ENCODE results near the gene CDC37L1. TPM values are rescaled to one million over a fixed set of nuclear protein-coding genes. Genes with fewer than 3 reads are reported as not detected.
A peak's percentile ranks its signal among the peaks of the same experiment; 100 is the strongest.

CDC37L1 gene
- total and polyA plus RNA-seq, 9 donors = 14.6 to 24.2 (median 20.7) TPM

DNA sequence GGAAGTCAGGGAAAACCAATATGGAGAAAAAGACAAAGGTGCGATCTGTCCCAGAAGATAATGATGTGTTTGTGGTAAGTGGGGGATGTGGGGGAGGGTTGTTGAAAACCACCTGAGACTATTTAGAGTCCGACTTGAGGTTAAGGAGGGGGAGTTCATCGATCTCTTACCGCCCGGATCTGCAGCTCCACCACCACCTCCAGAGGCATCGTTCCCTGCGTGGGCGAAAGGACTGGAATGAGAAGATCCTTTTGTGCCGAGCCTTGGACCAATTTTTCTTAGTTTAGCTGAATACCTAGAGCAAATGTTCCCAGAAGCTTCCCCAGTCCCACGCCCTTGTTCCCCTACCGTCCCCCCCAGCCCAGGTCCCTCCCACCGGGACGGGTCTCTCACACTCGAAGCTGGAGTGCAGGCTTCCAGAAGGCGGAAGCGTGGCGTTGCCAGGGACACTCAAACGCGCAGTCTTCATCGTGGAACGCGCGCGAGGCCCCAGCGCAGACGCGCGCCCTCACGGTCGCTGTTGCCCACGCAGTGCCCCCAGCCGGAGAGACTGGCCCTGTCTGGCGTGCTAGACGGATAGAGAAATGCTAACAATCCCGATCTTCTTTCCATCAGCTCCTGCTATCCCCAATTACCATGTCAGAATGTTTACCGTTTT, 13.2 kb upstream of the CDC37L1 start, which contains the start of gene SPATA6L:
TSS of gene SPATA6L (minus strand) at position 439 of the 658 bp plus-strand sequence. CDS start at position 209, 230 bp downstream.
- no peaks in the 10 kb centered on the region for H3K27me3 ChIP-seq
- intact Hi-C loops (cut with DNase I) = loop anchor here (10.0 kb wide), 3 partner anchors 79 to 959 kb away; partner anchors contain the start of genes AK3 (in 2 of the 4) and RIC1 (in 1 of the 4)

GRCh38 chr9:4667681-4668080, 11.7 kb upstream of the CDC37L1 start:
- no peaks in the 10 kb centered on the region for H3K27me3 ChIP-seq
- intact Hi-C loops (cut with DNase I) = loop anchor here (10.0 kb wide), 3 partner anchors 77 to 957 kb away; partner anchors contain the start of genes AK3 (in 2 of the 4) and RIC1 (in 1 of the 4)
- DNase-seq = no peak
- peaks cover 6% of the 10 kb centered on the region for H3K4me1 ChIP-seq (ENCODE audit: insufficient read depth)
- no peaks in the 10 kb centered on the region for H3K36me3 ChIP-seq
- no peak overlapping the region for H3K27ac ChIP-seq
- TF ChIP-seq POLR2A (IDR thresholded peaks at IDR 0.05) = no peak
- TF ChIP-seq EP300 (IDR thresholded peaks at IDR 0.05) = no peak
- H3K9me3 ChIP-seq = no peaks in the 10 kb centered on the region
- 96 to 100% (median 98%) methylated on average over 1 of the region's 1 CpG for WGBS, 3 donors
- no peak overlapping the region for H3K4me3 ChIP-seq

More for the DNA sequence above, 13.2 kb upstream of the CDC37L1 start, which contains the start of gene SPATA6L:
- Histone ChIP-seq H3K4me3 (peak within 1 kb of the TSS; percentile 45), H3K4me1 (ENCODE audit: insufficient read depth) (peaks cover 6% of the 10 kb centered on the region), H3K27ac (peak within 1 kb of the TSS in 1 of 2 donors; percentile 30), H3K9me3 (no peaks in the 10 kb centered on the region), H3K36me3 (no peaks in the 10 kb centered on the region)
- 1% methylated on average over 36 of the region's 36 CpGs for WGBS, 3 donors
- peak; percentile 65 to 81 (median 70) for DNase-seq
- TF ChIP-seq EP300 (IDR thresholded peaks at IDR 0.05) (no peak), CTCF (IDR thresholded peaks at IDR 0.05) (no peak), POLR2A (IDR thresholded peaks at IDR 0.05) (no peak)

DNA sequence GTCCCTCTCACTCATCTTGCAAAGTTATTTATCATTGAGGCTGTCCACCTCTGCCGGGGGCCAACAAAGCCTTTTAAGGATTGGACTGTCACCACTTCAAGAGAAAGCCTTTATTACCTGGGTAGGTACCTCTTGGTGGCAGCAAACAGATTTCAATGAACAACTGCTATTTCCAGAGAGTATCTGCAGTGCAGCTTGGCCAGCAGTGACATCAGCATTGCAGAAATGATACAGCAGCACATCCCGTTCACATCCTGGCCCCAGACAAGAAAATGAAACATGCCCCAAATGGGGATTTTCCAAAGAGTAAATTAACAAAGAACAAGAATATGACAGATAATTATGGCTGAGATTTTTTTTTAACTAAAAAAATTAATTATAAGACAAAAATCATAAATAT, 10.8 kb upstream of the CDC37L1 start:
- H3K4me1 ChIP-seq (ENCODE audit: insufficient read depth) = no peaks in the 10 kb centered on the region
- H3K36me3 ChIP-seq = no peaks in the 10 kb centered on the region
- intact Hi-C loops (cut with DNase I) = loop anchor here (10.0 kb wide), 3 partner anchors 76 to 956 kb away; partner anchors contain the start of genes AK3 (in 2 of the 4) and RIC1 (in 1 of the 4)
- no peak overlapping the region for H3K4me3 ChIP-seq
- TF ChIP-seq POLR2A (IDR thresholded peaks at IDR 0.05) = no peak
- TF ChIP-seq CTCF (IDR thresholded peaks at IDR 0.05) = no peak
- TF ChIP-seq EP300 (IDR thresholded peaks at IDR 0.05) = no peak
- no peaks in the 10 kb centered on the region for H3K27me3 ChIP-seq
- WGBS, 3 donors = 76 to 82% (median 77%) methylated on average over 2 of the region's 2 CpGs
- no peak overlapping the region for H3K27ac ChIP-seq
- no peak for DNase-seq
- H3K9me3 ChIP-seq = no peaks in the 10 kb centered on the region

DNA sequence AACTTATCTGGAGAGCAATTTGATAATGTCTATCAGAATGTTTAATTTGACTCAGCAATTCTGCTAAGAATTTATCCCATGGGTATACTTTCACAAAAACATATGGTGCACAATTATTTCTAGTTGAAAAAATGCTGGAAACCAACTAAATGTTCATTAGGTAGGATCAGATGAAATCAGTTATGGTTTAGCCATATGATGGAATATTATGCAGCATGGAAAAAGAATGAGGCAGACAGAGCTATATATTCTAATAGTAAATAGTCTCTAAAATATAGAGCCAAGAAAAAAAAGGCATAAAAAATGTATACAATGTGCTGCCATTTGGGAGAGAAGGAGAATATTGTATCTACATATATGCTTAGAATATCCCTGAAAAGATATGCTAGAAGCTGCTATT, 9.5 kb upstream of the CDC37L1 start:
- no peak for TF ChIP-seq EP300 (IDR thresholded peaks at IDR 0.05)
- no peak for TF ChIP-seq POLR2A (IDR thresholded peaks at IDR 0.05)
- H3K27ac ChIP-seq = no peak overlapping the region
- DNase-seq = no peak
- no peaks in the 10 kb centered on the region for H3K27me3 ChIP-seq
- no peaks in the 10 kb centered on the region for H3K4me1 ChIP-seq (ENCODE audit: insufficient read depth)
- H3K9me3 ChIP-seq = no peaks in the 10 kb centered on the region
- no peaks in the 10 kb centered on the region for H3K36me3 ChIP-seq
- intact Hi-C loops (cut with DNase I) = loop anchor here (10.0 kb wide), 4 partner anchors 75 to 955 kb away; partner anchors contain the start of genes AK3 (in 2 of the 4), JAK2 (in 1 of the 4) and RIC1 (in 1 of the 4)
- no peak overlapping the region for H3K4me3 ChIP-seq

DNA sequence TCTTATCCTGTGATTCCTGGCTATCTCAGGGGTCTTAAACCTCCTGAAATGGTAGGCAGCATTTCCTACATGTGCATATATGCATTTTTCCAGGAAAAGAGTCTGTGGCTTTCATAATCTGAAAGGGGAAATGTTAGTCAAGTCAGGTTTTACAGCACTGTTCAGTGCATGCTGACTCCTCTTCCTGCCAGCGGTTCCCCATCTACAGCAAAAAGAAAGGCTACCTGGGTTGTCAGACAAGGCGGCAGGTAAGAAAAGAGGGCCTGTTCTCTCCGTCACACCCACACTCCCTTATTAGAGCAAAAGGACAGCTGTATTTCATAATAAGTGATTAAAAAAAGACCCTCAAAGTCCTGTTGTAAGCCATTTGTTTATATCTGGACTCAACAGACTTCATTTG, 8.8 kb upstream of the CDC37L1 start:
- Histone ChIP-seq H3K36me3 (no peaks in the 10 kb centered on the region), H3K27ac (no peak overlapping the region), H3K4me3 (no peak overlapping the region), H3K9me3 (no peaks in the 10 kb centered on the region), H3K27me3 (no peaks in the 10 kb centered on the region), H3K4me1 (ENCODE audit: insufficient read depth) (no peaks in the 10 kb centered on the region)
- 88 to 96% (median 93%) methylated on average over 3 of the region's 3 CpGs for WGBS, 3 donors
- no peak for DNase-seq
- TF ChIP-seq EP300 (IDR thresholded peaks at IDR 0.05) (no peak), POLR2A (IDR thresholded peaks at IDR 0.05) (no peak), CTCF (IDR thresholded peaks at IDR 0.05) (no peak)
- intact Hi-C loops (cut with DNase I) = loop anchor here in 1 of 4 donors (10.0 kb wide), 1 partner anchor 314 kb away; the partner anchor contains the start of gene JAK2
